H54 (cell line): ENCODE results near the gene FARP2.

Experiments used
- DNase-seq: peaks from one replicate; pipeline ENCODE4 v3.0.0; 2011; ENCODE audit warnings: low spot score, mixed read lengths; ENCODE audit not compliant: insufficient read length
- FAIRE-seq: peaks from 3 replicates; lab custom pipeline; 2011; peaks lifted over from hg19 to GRCh38; lab: Jason Lieb, UNC
- POLR2A ChIP-seq: IDR thresholded peaks from 2 replicates; pipeline ENCODE4 v1.6.1; 2011; ENCODE audit warnings: low read depth, mild to moderate bottlenecking, low read length

Gene FARP2

DNA sequence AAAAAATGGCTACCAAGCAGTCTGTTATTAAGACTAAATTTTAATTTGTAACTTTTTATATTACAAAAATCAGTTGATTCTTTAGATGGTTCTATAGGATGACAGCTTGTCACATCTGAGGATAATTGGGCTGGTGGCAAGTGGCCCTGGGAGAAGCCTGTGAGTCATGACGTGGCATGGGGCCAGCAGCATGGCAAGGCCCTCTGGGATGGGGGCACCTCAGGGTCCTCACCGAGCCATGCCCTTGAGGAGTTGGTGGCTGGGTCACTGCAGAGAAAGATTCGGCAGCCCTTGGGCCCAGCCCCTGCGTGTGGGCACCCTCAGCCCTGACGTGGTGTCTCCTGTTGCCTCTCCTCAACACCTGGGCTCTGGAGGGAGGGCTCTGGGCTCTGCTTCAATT lies 102.6 kb downstream of the FARP2 start:
- no peak for DNase-seq
- FAIRE-seq, result no peak
- TF ChIP-seq POLR2A, result no peak

DNA sequence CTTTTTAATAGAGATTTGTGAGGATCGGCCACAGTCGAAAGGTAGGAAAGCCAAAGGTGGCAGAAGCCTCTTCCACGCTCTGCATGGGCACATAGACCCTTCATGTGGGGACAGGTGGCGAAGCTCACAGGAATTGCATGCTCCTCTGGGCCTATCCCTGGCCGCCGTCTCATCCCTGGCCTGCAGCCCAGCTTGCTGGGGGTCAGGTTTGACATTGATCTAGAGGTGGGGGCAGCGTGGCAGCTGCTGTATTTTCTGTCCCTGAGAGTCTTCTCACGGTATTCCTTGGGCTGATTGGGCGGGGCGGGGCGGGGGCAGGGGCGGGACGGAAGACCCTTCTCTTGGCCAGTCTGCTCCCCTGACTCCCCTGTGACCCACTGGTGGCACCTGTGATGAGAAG lies 103.4 kb downstream of the FARP2 start:
- no peak for TF ChIP-seq POLR2A
- FAIRE-seq, result no peak
- no peak for DNase-seq

DNA sequence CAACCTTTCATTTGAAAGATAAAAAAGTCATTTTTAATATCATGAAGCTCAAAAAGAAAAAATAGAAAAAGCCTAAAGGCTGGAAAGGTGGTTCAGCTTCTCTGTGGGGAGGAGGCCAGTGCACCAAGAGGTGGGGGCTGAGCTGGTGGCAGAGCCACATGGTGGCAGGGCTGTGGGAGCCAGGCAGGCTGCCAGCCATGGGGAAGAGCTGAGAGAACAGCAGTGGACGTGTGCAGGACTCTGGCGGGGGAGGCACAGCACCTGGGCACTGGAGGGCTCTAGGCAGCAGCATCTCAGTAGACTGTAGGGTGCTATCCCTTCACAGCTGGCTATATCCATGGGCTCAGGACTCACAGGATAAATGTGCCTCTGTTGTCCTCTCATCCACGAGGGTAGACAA lies 104.5 kb downstream of the FARP2 start:
- TF ChIP-seq POLR2A, result no peak
- DNase-seq (no peak), FAIRE-seq (no peak)

DNA sequence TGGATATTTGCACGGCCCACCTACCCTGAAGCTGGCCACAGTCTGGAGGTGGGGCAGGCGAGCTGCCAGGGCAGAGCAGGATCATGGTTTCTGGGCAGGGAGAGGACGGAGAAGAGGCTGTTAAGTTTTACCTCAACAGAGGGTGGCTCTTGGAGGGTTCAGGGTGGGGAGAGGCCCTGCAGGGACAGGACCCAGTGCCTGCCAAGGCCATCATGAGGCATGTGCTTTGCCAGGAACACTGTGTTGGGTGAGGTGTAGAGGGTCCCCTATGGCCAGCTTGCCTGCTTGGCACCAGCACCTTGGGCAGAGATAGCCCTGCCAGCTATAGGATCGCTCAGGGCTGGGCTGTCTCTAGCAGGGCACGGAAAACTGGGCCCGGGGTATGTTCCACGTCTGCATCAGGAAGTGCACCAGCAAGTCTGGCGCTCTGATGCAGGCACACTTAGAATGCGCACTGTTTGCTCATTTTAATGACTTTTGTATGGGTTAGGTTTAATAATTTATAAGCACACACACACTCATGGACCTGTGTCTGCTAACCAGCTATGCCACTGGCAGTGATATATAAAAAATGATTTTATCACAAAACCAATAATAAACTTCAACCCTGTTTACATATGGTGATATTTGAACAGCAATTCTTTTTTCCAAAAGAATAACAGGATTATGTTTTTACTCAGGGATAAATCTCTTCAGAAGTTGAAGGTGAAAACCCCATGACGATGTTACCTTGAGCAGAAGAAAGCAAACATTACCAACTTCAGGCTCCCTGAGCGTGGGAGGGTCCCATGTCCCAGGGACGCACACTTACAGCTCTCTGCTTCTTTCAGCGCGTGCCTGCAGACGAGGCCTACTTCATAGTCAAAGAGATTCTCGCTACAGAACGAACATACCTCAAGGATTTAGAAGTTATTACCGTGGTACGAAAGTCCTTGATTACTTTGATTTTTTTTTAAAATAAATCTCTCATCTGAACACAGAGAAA lies 105.9 kb downstream of the FARP2 start:
- FAIRE-seq, result no peak
- no peak for DNase-seq
- TF ChIP-seq POLR2A, result no peak

DNA sequence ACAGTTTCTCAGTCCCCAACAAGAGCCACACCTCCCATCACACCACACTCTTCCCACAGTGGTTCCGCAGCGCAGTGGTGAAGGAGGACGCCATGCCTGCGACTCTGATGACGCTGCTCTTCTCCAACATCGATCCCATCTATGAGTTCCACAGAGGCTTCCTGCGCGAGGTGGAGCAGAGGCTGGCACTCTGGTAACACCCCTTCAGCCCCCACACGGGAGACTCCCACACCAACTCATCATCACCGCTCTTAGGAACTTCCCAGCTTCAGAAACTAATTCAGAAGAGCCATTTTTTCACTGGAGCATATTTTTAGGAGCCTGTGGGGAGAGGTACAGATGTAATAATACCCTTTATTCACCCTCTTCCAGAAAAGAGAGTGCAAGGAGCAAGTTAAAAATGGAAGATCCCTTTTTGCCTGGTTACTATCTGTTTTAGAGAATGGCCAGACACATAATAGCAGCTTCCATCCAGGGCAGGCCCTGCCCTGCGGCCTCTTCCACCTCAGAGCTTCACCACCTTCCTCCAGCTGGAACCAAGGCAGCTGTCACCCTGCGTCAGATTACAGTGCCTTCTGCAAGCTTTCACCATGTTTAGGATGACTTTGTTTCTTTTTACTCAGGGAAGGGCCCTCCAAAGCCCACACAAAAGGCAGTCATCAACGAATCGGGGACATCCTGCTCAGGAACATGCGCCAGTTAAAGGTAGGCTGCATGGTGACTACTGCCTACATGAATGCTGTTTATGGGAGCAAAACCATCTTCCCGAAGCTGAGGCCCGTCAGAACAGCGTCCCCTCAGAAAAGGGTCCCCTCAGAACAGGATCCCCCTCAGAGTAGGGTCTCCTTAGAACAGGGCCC lies 107.4 kb downstream of the FARP2 start:
- no peak for FAIRE-seq
- no peak for DNase-seq
- no peak for TF ChIP-seq POLR2A

- DNase-seq (no peak), FAIRE-seq (no peak)
- TF ChIP-seq POLR2A, result no peak
These were observed 109.5 kb downstream of the FARP2 start for GRCh38 chr2:241465543-241465942.

DNA sequence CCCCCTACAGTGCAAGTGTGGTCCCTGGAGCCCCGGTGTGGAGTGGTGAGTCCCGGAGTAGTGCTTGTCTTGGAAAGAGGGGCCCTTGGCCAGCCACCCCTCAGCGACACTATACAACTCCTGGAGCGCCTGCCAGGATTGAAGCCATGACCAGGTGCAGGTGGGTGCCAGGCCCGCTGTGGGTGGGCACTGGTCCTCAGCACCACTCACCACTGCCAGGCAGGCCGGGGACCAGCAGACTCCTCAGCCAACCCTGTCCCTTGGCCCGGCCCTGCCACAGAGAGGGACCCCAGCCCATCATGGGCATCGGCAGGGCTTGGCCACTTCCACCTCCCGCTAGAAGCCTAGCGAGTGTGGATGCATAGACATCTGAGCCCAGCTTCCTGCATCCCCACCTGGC lies 110.1 kb downstream of the FARP2 start:
- no peak for TF ChIP-seq POLR2A
- FAIRE-seq (no peak), DNase-seq (no peak)

DNA sequence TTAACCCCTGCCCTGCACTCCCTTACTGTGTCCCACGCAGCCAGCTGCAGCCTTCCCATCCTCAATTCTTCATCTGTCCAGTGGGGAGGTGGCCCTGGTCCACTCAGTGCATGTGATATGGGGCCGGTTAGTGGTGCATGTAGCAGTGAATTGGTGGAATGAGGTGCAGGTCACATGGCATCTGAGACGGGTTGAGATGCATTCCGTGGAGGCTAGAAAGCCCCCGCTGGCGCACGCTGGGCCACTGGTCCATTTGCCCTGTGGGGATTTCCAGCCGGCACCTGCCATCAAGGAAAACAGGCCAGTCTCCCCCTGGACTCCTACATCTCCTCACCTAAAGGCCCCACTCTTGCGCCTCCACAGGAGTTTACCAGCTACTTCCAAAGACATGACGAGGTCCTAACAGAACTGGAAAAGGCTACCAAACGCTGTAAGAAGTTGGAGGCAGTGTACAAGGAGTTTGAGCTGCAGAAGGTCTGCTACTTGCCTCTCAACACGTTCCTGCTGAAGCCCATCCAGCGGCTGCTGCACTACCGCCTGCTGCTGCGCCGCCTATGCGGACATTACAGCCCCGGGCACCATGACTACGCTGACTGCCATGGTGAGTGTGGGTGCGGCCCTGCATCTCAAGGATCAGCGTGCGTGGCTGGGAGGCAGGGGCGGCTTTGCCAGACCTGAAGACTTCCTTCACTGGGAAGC lies 111.8 kb downstream of the FARP2 start:
- DNase-seq, result no peak
- no peak for FAIRE-seq
- TF ChIP-seq POLR2A, result no peak

DNA sequence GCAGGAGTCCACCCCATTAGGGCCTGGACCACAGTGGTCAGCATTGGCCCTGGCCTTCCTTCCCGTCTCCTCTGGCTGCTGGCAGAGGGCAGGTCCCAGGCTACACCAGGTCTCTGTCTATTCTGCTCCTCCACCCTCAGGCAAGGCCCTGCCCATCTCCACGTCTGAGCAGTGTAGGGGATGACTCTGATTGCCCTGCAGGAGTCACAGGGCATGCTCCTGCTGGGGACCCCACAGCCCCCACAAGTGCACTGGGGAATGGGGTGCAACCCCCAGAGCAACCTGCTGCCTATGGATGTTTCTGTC lies 112.3 kb downstream of the FARP2 start:
- FAIRE-seq (no peak), DNase-seq (no peak)
- no peak for TF ChIP-seq POLR2A

DNA sequence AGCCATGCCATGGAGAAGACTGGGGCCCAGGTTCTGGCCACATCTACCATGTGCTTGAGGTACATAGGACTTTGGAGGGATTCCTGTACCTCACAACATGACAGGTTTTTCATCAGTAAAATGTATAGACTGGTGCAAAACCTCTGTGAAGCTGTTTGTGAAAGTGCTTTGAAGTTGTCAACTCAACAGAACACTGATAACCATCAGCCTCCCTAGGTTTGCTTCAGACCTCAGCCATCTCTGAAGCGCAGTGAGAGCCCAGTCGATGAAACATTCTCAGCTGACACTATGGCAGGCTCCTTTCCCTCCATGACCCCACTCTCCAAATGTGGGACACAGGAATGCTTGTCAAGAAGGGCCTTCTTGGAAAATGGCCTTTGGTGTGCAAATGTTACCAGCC lies 113.7 kb downstream of the FARP2 start:
- no peak for TF ChIP-seq POLR2A
- FAIRE-seq (no peak), DNase-seq (no peak)

DNA sequence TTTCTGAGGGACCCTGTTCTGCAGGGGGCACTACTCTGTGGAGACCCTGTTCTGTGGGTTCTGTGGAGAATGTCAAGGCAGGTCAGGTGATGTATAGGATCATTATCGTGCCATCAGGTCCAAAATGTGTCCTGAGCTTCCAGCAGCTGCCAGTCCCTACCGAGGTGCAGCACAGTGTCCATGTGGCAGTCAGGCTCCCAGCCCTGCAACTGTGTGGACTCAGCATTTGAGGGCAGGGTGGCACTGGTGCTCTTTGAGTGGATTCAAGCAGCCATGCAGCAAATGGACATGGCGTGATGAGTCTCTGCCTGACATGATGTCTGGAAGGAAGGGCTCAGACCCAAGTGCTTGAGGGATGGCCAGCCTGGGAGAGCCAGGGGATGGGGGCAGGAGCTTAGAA lies 117.3 kb downstream of the FARP2 start:
- FAIRE-seq (no peak), DNase-seq (no peak)
- TF ChIP-seq POLR2A, result no peak

- FAIRE-seq (no peak), DNase-seq (no peak)
- no peak for TF ChIP-seq POLR2A
These were observed 119.2 kb downstream of the FARP2 start for GRCh38 chr2:241475267-241475666.

GRCh38 chr2:241478166-241478565 lies 122.1 kb downstream of the FARP2 start:
- no peak for TF ChIP-seq POLR2A
- no peak for FAIRE-seq

More at GRCh38 chr2:241478166-241478565, 122.1 kb downstream of the FARP2 start:
- DNase-seq, result no peak
